Measurements from ENCODE around the gene ZNF766.
"Not testable (repeated sequence)": the region's sequence is repeated elsewhere in the genome, so short reads cannot be mapped to it uniquely, and the experiment has no call there.

The ZNF766 gene

GRCh38 chr19:52269338-52270261, at the start of gene ZNF766:
TSS of gene ZNF766 (plus strand) at chr19:52269587. CDS start at chr19:52269614, 27 bp downstream.
- peak; percentile 89 for DNase-seq (ENCODE audit: low read depth)

GRCh38 chr19:52219611-52220010, 49.8 kb upstream of the ZNF766 start:
- no peak for DNase-seq (ENCODE audit: low read depth)

GRCh38 chr19:52221031-52221430, 48.4 kb upstream of the ZNF766 start:
- no peak for DNase-seq (ENCODE audit: low read depth)

- no peak for DNase-seq (ENCODE audit: low read depth)
Measured at GRCh38 chr19:52221831-52222375, 47.5 kb upstream of the ZNF766 start.

- no peak for DNase-seq (ENCODE audit: low read depth)
Measured at GRCh38 chr19:52224211-52224610, 45.2 kb upstream of the ZNF766 start.

- DNase-seq (ENCODE audit: low read depth) = no peak
Measured at GRCh38 chr19:52226652-52227051, 42.7 kb upstream of the ZNF766 start.

- DNase-seq (ENCODE audit: low read depth) = no peak
Measured at GRCh38 chr19:52227196-52227940, 42.0 kb upstream of the ZNF766 start.

GRCh38 chr19:52227980-52228379, 41.4 kb upstream of the ZNF766 start:
- DNase-seq (ENCODE audit: low read depth) = no peak

GRCh38 chr19:52229524-52229923, 39.9 kb upstream of the ZNF766 start:
- DNase-seq (ENCODE audit: low read depth) = no peak

GRCh38 chr19:52230685-52231084, 38.7 kb upstream of the ZNF766 start:
- DNase-seq (ENCODE audit: low read depth) = no peak

- no peak for DNase-seq (ENCODE audit: low read depth)
Measured at GRCh38 chr19:52231154-52231910, 38.1 kb upstream of the ZNF766 start.

- no peak for DNase-seq (ENCODE audit: low read depth)
Measured at GRCh38 chr19:52234406-52234805, 35.0 kb upstream of the ZNF766 start.

- DNase-seq (ENCODE audit: low read depth) = no peak
Measured at GRCh38 chr19:52237197-52237596, 32.2 kb upstream of the ZNF766 start.

GRCh38 chr19:52237771-52238400, 31.5 kb upstream of the ZNF766 start:
- DNase-seq (ENCODE audit: low read depth) = peak; percentile 17

GRCh38 chr19:52244021-52244420, 25.4 kb upstream of the ZNF766 start:
- DNase-seq (ENCODE audit: low read depth) = no peak

- peak; percentile 10 for DNase-seq (ENCODE audit: low read depth)
Measured at GRCh38 chr19:52248241-52248640, 21.1 kb upstream of the ZNF766 start.

GRCh38 chr19:52258426-52258825, 11.0 kb upstream of the ZNF766 start:
- no peak for DNase-seq (ENCODE audit: low read depth)

- not testable (repeated sequence) for DNase-seq (ENCODE audit: low read depth)
Measured at GRCh38 chr19:52265556-52265955, 3.8 kb upstream of the ZNF766 start.

- DNase-seq (ENCODE audit: low read depth) = no peak
Measured at GRCh38 chr19:52270266-52270885, 989 bp downstream of the ZNF766 start.

GRCh38 chr19:52273301-52273700, 3.9 kb downstream of the ZNF766 start:
- no peak for DNase-seq (ENCODE audit: low read depth)

- no peak for DNase-seq (ENCODE audit: low read depth)
Measured at GRCh38 chr19:52274191-52274590, 4.8 kb downstream of the ZNF766 start.
